Gastrocnemius medialis (tissue), 4 donors: ENCODE measurements around the gene HM13. TPM values are rescaled to one million over a fixed set of nuclear protein-coding genes. Genes with fewer than 3 reads are reported as not detected.

Source experiments
- ATAC-seq, 2 donors: fragments of 150-250 bp; one replicate each; pipeline ENCODE4 v1.9.1; 2016
- DNase-seq, 2 donors: peaks; one replicate each; pipeline ENCODE4 v3.0.0-alpha.2; 2019
- H3K27ac ChIP-seq, 4 donors: fragments of 200-600 bp; sonication (generic); 1 replicate in 1 of 4; 2 replicates in 3 of 4; pipeline ENCODE4 v1.5.1; 2016 to 2018; ENCODE audit warnings: mild to moderate bottlenecking in 2 of 4, moderate library complexity in 1 of 4
- H3K27me3 ChIP-seq, 3 donors: fragments of 200-600 bp; sonication (generic) in 2 of 3; 1 replicate in 1 of 3; 2 replicates in 2 of 3; pipeline versions ENCODE4 v1.5.1 to v1.6.0; 2016 to 2019; ENCODE audit warnings: mild to moderate bottlenecking in 1 of 3, moderate library complexity in 1 of 3
- H3K36me3 ChIP-seq, 2 donors: fragments of 200-600 bp; sonication (generic) in 1 of 2; one replicate each; pipeline ENCODE4 v1.5.1; 2017 to 2018
- H3K4me1 ChIP-seq, 2 donors: fragments of 200-600 bp; sonication (generic) in 1 of 2; one replicate each; pipeline ENCODE4 v1.5.1; 2016 to 2017; ENCODE audit warnings: mild to moderate bottlenecking in 2 of 2
- H3K4me3 ChIP-seq, 4 donors: fragments of 200-600 bp; sonication (generic) in 3 of 4; 1 replicate in 1 of 4; 2 replicates in 3 of 4; pipeline ENCODE4 v1.5.1; 2016 to 2019; ENCODE audit warnings: mild to moderate bottlenecking in 2 of 4
- H3K9me3 ChIP-seq, 3 donors: fragments of 200-600 bp; sonication (generic) in 2 of 3; 1 replicate in 1 of 3; 2 replicates in 2 of 3; pipeline ENCODE4 v1.5.1; 2016 to 2019
- CTCF ChIP-seq, 5 experiments: fragments of 450-650 bp in 3 of 5; fragments of 200-600 bp in 2 of 5; sonication (generic) in 2 of 5; IDR thresholded peaks in 4 of 5; conservative IDR thresholded peaks in 1 of 5; 1 replicate in 4 of 5; 2 replicates in 1 of 5; pipeline ENCODE4 v1.5.1; 2016 to 2019; ENCODE audit warnings: antibody characterized with exemption in 5 of 5, mild to moderate bottlenecking in 3 of 5, moderate library complexity in 3 of 5
- POLR2A ChIP-seq, 2 donors: fragments of 450-650 bp; IDR thresholded peaks; one replicate each; pipeline ENCODE4 v1.6.1; 2017; ENCODE audit warnings: antibody characterized with exemption in 2 of 2, mild to moderate bottlenecking in 2 of 2, moderate library complexity in 2 of 2
- in situ Hi-C, 4 donors: fragments of 200-750 bp; cut with MboI; loops; one replicate each; pipeline versions ENCODE4 v1.15.0 to v1.8.0; 2017; ENCODE audit warnings: low sequenced_read_pairs in 4 of 4
- intact Hi-C: fragments of 100-400 bp; cut with DNase I; formaldehyde crosslinking; loops from one replicate; pipeline ENCODE4 v1.15.1; 2023; ENCODE audit warnings: low total_unique reads
- microRNA-seq, 2 donors: library from miRNA; unstranded; fragments of <30 nt; microRNA quantifications; one replicate each; pipeline ENCODE4, GENCODE V29; 2016; ENCODE audit warnings: borderline replicate concordance in 2 of 2
- total RNA-seq, 4 donors: library from RNA; depleted of rRNA; stranded (reverse); fragments of >200 nt; gene quantifications; one replicate each; pipeline versions ENCODE4 v1.1.0 to v1.2.3, GENCODE V29; 2016

HM13 gene
- total RNA-seq, 4 donors from 2014 or later, result 22.7 to 31.0 (median 26.4) TPM

DNA sequence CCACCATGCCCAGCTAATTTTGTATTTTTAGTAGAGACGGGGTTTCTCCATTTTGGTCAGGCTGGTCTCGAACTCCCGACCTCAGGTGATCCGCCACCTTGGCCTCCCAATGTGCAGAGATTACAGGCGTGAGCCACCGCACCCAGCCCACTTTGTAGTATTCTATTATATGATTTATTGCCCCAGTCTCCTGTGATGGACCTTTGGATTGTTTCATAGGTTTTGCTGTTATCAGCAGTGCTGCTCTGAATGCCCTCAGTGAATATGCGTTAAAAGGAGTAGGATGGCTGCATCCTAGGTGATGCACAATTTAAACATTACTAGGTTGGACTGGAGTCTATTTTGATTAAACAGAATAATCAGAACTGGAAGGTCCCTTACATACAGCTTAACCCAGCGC, 101.2 kb downstream of the HM13 start:
- H3K4me1 ChIP-seq, result peaks cover 4 to 6% of the 10 kb centered on the region in 2 donors
- DNase-seq (no peak), ATAC-seq (no peak)
- no peak for TF ChIP-seq POLR2A (IDR thresholded peaks at IDR 0.05)
- no peak for TF ChIP-seq CTCF (IDR thresholded peaks at IDR 0.05 in 4 of 5, conservative IDR thresholded peaks at IDR 0.05 in 1 of 5)
- no peaks in the 10 kb centered on the region for H3K9me3 ChIP-seq
- intact Hi-C loops (no loop called here), in situ Hi-C loops (no loop called here)
- no peak overlapping the region for H3K27ac ChIP-seq
- H3K4me3 ChIP-seq, result no peak overlapping the region
- no peaks in the 10 kb centered on the region for H3K27me3 ChIP-seq
- no peaks in the 10 kb centered on the region for H3K36me3 ChIP-seq

DNA sequence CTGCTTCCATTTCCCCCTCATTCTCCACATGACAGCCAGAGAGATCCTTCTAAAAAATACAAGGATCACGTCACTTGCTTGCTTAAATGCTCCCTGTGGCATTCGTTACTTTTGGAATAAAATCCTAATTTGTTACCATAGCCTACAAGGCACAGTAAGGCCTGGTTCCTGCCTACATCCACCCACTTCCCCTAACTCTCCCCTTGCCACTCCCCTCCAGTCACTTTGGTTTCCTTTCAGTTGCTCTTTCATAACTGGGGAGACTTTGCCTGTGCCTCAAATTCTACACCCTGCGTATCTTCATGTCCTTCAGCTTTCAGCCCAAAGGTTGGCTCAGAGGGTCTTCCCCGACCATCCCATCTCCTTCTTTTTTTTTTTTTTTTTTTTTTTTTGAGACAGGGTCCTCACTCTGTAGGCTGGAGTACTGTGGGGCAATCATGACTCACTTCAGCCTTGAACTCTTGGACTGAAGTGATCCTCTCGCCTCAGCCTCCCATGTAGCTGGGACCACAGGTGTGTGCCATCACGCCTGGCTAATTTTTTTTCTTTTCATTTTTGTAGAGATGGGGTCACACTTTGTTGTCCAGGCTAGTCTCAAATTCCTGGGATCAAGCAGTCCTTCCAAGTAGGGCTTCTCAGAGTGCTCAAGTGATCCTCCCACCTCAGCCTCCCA, 103.3 kb downstream of the HM13 start:
- in situ Hi-C loops, result no loop called here
- intact Hi-C loops, result no loop called here
- no peak for DNase-seq

More for the DNA sequence above, 103.3 kb downstream of the HM13 start:
- TF ChIP-seq CTCF (IDR thresholded peaks at IDR 0.05 in 4 of 5, conservative IDR thresholded peaks at IDR 0.05 in 1 of 5) (no peak), POLR2A (IDR thresholded peaks at IDR 0.05) (no peak)
- no peaks in the 10 kb centered on the region for H3K27me3 ChIP-seq
- H3K9me3 ChIP-seq, result no peaks in the 10 kb centered on the region
- H3K36me3 ChIP-seq, result no peaks in the 10 kb centered on the region
- peaks cover 1 to 2% of the 10 kb centered on the region in 2 donors for H3K4me1 ChIP-seq
- ATAC-seq, result no peak
- no peak overlapping the region for H3K27ac ChIP-seq
- no peak overlapping the region for H3K4me3 ChIP-seq

Small RNAs within 50 kb of the gene (microRNA-seq; reads per million reads assigned to microRNA genes)
- gene MIR3193, result 0 reads per million in 2 donors

Other genes with a start within 250 kb of the HM13 start
- not detected for gene DEFB116, start 205.9 kb upstream of the HM13 start, total RNA-seq
- gene DEFB118, start 145.8 kb upstream of the HM13 start, total RNA-seq, result not detected
- gene DEFB119, start 123.9 kb upstream of the HM13 start, total RNA-seq, result not detected
- gene DEFB121, start 108.2 kb upstream of the HM13 start, total RNA-seq, result not detected
- not detected for gene DEFB123, start 73.8 kb upstream of the HM13 start, total RNA-seq
- not detected for gene DEFB124, start 39.3 kb upstream of the HM13 start, total RNA-seq
- 1 to 10 TPM in 3 of 4 donors, under 1 TPM in 1; 0.87 to 7.5 (median 1.2) TPM for gene REM1, start 39.2 kb upstream of the HM13 start, total RNA-seq
- gene ID1, start 90.8 kb downstream of the HM13 start, total RNA-seq, result 100 to 1,000 TPM; 115 to 206 (median 148) TPM
- gene COX4I2, start 123.5 kb downstream of the HM13 start, total RNA-seq, result 10 to 100 TPM in 1 of 4 donors, 1 to 10 TPM in 3; 3.9 to 10.4 (median 4.3) TPM
- 10 to 100 TPM; 41.5 to 87.8 (median 55.3) TPM for gene BCL2L1, start 208.4 kb downstream of the HM13 start, total RNA-seq
- gene TPX2, start 224.8 kb downstream of the HM13 start, total RNA-seq, result 1 to 10 TPM in 2 of 4 donors, under 1 TPM in 2; 0.46 to 1.9 (median 1.0) TPM